ENCODE results near the gene RASA1.

DNA sequence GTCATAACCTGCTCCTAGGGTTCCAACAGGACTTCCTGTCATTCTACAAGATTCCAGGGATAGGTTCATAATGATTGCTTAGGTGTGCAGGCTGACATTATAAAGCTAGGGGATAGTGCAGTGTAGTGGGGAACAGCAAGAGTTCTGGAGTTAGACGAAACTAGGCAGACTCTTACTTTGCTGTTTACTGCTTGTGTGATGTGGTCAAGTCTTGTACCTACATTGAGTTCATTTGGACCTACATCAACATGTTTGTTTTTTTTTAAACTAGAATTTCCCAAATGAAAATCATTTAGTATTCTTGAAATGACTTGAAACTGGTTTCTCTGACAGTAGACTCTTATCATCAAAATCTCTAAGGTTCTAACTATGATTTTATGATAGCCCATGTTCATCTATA is 166.3 kb downstream of the RASA1 start:
- TF ChIP-seq CTCF (IDR thresholded peaks at IDR 0.05) (no peak), POLR2A (IDR thresholded peaks at IDR 0.05) (no peak), EP300 (IDR thresholded peaks at IDR 0.05) (no peak)
